ENCODE data around the gene DSPP. TPM values are rescaled to one million over a fixed set of nuclear protein-coding genes. Genes with fewer than 3 reads are reported as not detected.

DSPP gene
- total RNA-seq, 1 donor from 2014 or later = not detected

- DNase-seq = no peak
Observed at GRCh38 chr4:87632469-87632868, 24.1 kb downstream of the DSPP start.

- DNase-seq = peak; percentile 80
Observed at GRCh38 chr4:87633243-87633642, 24.9 kb downstream of the DSPP start.

GRCh38 chr4:87644286-87644685, 36.0 kb downstream of the DSPP start:
- DNase-seq = no peak

- no peak for DNase-seq
Observed at GRCh38 chr4:87649980-87650379, 41.7 kb downstream of the DSPP start, which contains the start of gene DMP1. Gene DMP1, plus strand, starts transcription at chr4:87650280. Its CDS starts 6,213 bp downstream, at chr4:87656493.

- no peak for DNase-seq
Observed at GRCh38 chr4:87650938-87651337, 42.6 kb downstream of the DSPP start.

GRCh38 chr4:87651941-87652340, 43.6 kb downstream of the DSPP start:
- DNase-seq = no peak

GRCh38 chr4:87654487-87655044, 46.2 kb downstream of the DSPP start:
- DNase-seq = no peak

GRCh38 chr4:87657525-87657924, 49.2 kb downstream of the DSPP start:
- no peak for DNase-seq

- DNase-seq = no peak
Observed at GRCh38 chr4:87659247-87659931, 51.1 kb downstream of the DSPP start.

- no peak for DNase-seq
Observed at GRCh38 chr4:87662871-87663270, 54.5 kb downstream of the DSPP start.

Other genes starting within 250 kb of the DSPP start
- gene HSD17B11, start 217.3 kb upstream of the DSPP start, total RNA-seq = 32.0 TPM
- gene NUDT9, start 186.0 kb upstream of the DSPP start, total RNA-seq = 15.7 TPM
- 118 TPM for gene SPARCL1, start 79.2 kb upstream of the DSPP start, total RNA-seq
- not detected for gene DMP1, start 41.8 kb downstream of the DSPP start, total RNA-seq
- gene IBSP, start 191.0 kb downstream of the DSPP start, total RNA-seq = 0.30 TPM
- gene MEPE, start 224.4 kb downstream of the DSPP start, total RNA-seq = not detected